Lower leg skin (tissue), 4 donors: ENCODE measurements around the gene CCDC63. TPM values are rescaled to one million over a fixed set of nuclear protein-coding genes. Genes with fewer than 3 reads are reported as not detected.

Experiments used
- total RNA-seq, 4 donors: library from RNA; depleted of rRNA; stranded (reverse); fragments of >200 nt; gene quantifications; one replicate each; pipeline ENCODE4 v1.1.0, GENCODE V29; 2016

The CCDC63 gene
- total RNA-seq, 4 donors from 2014 or later = 0.29 TPM; not detected in 3

Other genes starting within 250 kb of the CCDC63 start
- gene TCTN1, start 232.9 kb upstream of the CCDC63 start, total RNA-seq = 10 to 100 TPM; 18.6 to 44.8 (median 24.7) TPM
- 1 to 10 TPM; 2.2 to 3.5 (median 3.3) TPM for gene HVCN1, start 157.9 kb upstream of the CCDC63 start, total RNA-seq
- gene PPP1CC, start 104.1 kb upstream of the CCDC63 start, total RNA-seq = 10 to 100 TPM; 90.1 to 97.4 (median 91.3) TPM
- not detected for gene MYL2, start 73.6 kb downstream of the CCDC63 start, total RNA-seq
- 1 to 10 TPM in 1 of 4 donors, under 1 TPM in 2, not detected in 1; 0.21 to 1.5 (median 0.61) TPM for gene CUX2, start 187.2 kb downstream of the CCDC63 start, total RNA-seq